ENCODE measurements around the gene POU6F2. TPM values are rescaled to one million over a fixed set of nuclear protein-coding genes. Genes with fewer than 3 reads are reported as not detected.
"Not testable (repeated sequence)": the region's sequence is repeated elsewhere in the genome, so short reads cannot be mapped to it uniquely, and the experiment has no call there.

The POU6F2 gene, protein sequence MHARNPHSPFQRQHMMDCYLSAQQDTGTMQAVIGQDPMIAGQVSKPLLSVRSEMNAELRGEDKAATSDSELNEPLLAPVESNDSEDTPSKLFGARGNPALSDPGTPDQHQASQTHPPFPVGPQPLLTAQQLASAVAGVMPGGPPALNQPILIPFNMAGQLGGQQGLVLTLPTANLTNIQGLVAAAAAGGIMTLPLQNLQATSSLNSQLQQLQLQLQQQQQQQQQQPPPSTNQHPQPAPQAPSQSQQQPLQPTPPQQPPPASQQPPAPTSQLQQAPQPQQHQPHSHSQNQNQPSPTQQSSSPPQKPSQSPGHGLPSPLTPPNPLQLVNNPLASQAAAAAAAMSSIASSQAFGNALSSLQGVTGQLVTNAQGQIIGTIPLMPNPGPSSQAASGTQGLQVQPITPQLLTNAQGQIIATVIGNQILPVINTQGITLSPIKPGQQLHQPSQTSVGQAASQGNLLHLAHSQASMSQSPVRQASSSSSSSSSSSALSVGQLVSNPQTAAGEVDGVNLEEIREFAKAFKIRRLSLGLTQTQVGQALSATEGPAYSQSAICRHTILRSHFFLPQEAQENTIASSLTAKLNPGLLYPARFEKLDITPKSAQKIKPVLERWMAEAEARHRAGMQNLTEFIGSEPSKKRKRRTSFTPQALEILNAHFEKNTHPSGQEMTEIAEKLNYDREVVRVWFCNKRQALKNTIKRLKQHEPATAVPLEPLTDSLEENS
- not detected for total RNA-seq

DNA sequence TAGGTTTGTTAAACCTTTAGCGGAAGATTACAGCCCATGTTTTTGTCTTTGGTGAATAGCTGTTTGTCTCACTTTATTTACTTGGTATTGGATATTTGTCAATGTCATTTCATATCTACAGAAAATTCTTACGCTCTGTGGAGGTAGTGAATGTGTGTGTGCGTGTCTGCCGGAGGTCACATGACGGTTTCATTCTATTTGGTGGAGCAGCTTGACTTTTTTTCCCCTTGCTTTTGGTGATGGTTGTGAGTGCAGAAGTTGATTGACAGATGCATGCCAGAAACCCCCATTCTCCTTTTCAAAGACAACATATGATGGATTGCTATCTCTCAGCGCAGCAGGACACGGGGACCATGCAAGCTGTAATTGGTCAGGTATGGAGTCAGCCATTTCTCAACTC, at the start of gene POU6F2:
Gene POU6F2 (plus strand): TSS at position 225 of the 400 bp plus-strand sequence. CDS start 45 bp downstream, at position 270.
- CTCF ChIA-PET, result no interaction called here
- POLR2A ChIA-PET, result no interaction called here

DNA sequence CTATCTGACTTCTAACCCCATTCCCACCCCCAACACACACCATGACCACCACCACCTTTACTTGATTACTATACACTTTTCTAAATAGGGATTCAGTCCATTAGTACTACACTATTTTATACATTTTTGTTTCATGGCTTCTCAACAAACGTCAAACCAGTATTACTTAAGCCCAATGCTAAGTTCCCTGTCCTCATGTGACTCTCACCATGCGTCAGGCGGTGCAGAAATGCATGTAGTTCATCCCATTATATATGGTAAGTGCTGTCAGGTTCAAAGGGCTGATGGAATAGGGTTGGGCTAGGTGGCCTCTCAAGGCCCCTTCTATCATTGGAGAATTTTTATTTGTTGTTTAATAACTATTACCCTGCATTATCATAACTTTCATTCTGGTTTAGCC, 49.2 kb upstream of the POU6F2 start:
- POLR2A ChIA-PET, result no interaction called here
- CTCF ChIA-PET, result no interaction called here

DNA sequence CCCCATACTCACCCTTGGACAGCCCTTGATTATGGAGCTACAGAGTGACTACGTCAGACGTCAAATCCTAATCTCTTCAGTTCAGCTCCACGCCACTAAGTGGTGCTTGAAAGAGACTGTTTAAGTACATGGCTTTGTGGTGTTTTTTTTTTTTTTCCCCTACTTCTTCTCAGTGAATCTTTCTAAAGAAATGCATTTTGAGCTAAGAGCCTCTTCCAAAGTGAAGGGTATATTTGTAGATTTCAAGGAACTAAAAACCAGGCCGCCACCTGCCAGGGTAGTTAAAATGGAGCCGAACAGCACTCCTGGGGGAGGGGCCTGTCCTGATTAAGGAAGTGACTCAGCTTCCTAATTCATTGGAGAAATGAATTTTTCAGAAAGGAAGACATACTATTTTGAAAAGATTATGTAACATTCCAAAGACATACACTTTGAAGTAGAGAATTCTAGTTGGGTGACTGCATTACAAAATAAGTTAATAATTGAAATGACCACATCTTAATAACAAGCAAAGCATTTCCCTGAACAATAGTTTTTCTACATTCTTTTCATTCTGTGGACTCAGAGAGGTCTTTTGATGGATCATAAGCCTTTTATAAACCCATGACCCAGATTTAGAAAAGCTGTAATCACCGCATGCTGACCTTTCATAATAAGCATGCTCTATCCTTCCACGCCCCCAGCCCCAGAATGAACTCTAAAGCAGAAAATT, 48.1 kb upstream of the POU6F2 start:
- POLR2A ChIA-PET, result no interaction called here
- CTCF ChIA-PET, result no interaction called here

DNA sequence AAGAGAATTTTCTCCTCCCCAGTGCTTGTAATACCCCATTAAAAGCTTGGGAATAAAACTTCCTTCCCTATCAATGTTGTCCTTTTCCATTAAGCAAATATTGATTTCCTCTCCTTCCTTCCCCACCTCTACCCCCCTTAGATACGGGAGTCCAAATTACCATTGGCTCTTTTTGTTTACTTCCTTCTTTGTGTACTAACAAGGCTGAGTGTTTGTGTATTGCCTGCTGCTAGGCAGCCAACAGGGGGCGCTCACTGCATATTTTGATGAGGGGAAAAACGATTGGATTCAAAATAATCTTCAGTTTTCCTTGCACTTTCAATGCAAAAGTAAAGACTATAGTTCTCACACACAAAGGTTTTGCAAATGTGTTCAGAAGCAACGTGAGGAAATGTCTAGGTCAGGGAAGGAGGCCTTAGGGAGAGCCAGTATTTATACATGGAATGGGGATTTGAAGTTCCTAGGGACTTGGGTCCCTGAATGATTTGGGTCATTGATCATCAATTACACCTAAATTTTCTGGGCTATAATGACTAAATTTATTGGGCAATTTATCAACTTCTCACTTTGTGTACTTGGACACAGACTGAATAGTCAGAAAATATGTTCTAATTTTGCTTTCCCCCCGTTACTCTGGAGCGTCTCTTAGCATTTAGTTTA, 45.1 kb upstream of the POU6F2 start:
- CTCF ChIA-PET, result interaction anchor here (0.6 kb wide), 1 partner anchor 18 kb away, joined by 3 read pairs; no protein-coding TSS in a partner anchor
- POLR2A ChIA-PET, result no interaction called here

DNA sequence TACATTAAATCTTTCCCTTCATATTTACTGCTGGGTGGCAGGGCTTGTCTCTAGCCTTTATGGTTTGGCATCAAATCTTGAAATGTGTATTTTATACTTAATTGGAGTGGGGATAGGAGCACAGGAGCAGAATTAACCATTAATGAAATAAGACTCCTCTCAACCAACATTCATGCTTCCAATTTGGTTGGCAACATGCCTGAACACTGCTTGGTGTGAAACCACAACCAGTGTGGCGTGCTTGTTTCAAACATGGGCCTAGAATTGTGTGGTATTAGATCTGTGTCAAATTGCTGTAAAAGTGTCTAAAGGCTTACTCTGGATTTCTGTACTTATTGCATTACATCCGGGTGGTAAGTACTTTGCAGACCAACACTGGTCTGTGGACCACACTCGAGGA, 43.7 kb upstream of the POU6F2 start:
- ChIA-PET CTCF (no interaction called here), POLR2A (no interaction called here)

DNA sequence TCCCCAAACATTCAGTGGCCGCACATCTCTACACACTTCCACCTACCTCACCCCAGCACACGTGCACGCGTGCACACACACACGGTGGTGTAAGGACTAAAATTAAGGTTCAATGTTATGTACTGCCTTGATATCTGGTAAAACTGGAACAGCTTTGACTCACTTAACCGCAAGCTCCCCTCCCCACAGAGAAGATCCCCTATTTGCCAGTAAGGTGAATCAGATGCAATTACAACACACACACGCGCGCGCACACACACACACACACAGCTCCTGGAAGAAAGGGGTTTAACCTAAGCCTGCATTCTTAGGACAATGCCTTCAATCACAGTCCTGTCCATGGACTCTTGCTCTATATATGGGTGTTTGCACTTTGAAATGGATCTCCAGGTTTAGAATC, 43.2 kb upstream of the POU6F2 start:
- POLR2A ChIA-PET, result no interaction called here
- CTCF ChIA-PET, result no interaction called here

DNA sequence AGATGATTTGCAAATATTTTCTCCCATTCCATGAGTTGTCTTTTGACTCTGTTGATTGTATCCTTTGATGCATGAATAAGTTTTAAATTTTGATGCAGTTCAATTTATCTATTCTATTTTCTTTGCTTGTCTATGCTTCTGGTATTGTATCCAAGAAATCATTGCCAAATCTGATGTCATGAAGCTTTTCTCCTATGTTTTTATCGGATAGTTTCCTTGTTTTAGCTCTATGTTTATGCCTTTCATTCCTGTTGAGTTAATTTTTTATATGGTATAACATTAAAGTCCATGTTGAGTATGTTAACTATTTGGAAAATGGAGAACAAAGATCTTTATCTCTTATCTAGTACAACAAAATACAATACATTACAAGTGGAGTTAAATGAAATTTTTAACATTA, 41.1 kb upstream of the POU6F2 start:
- POLR2A ChIA-PET, result no interaction called here

DNA sequence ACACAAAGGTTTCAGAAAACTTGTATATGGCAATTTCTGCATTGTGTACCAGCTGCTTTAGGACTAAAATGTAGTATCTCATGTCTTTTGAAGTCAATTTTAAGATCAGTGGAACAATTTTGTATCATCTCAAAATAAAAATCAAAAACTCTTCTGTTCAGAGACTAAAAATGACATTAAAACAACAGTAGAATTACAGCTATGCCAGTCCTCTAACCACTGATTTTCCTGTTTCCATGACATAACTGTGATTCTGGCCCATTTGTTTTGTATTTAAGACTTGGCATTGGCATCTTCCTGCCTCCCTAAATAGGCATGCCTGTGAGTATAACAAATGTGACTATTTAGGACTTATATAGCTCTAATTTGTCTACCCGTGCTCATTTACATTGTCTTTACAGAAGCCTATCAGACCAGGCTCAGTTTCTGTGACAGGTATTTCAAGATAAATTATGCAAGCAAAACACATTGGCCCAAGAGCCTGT, 39.7 kb upstream of the POU6F2 start:
- POLR2A ChIA-PET, result no interaction called here
- CTCF ChIA-PET, result no interaction called here

More for the DNA sequence above, 41.1 kb upstream of the POU6F2 start:
- CTCF ChIA-PET, result no interaction called here

DNA sequence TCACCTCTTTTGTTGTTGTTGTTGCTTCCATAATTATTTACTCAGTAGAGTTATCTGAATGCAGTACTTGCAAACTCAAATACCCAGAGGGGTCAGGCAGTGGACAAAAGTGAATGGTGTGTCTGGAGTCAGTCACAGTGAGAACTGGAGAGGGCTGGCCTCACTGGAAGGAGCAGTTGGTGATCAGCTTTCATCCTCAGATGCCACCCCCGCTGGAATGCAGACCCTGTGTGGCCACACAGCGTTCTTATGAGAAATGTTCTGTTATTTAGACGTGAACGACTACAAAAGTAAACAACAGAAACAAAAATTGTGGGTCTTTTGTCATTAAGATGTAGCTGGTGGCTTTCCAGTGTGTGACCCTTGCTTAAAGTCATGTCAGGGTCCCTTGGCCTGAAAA, 39.1 kb upstream of the POU6F2 start:
- POLR2A ChIA-PET, result no interaction called here
- CTCF ChIA-PET, result no interaction called here

DNA sequence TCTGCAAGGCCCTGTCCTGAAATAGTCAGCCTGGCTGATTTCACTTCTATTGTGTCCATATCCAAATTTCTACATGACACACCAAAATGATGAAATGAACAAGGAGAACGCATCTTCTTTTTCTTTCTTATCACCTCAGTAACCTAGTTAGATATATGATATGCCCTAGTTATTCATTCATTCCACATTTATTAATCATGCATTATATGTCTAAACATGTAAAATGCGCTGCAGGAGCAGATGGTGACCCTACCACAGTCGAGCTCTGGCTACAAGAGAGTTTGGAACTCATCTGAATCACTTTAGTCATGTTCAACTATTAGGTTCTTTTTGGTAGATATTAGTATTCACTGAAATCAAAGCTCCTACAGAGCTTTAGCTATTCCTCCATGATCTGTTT, 36.9 kb upstream of the POU6F2 start:
- ChIA-PET CTCF (no interaction called here), POLR2A (no interaction called here)

DNA sequence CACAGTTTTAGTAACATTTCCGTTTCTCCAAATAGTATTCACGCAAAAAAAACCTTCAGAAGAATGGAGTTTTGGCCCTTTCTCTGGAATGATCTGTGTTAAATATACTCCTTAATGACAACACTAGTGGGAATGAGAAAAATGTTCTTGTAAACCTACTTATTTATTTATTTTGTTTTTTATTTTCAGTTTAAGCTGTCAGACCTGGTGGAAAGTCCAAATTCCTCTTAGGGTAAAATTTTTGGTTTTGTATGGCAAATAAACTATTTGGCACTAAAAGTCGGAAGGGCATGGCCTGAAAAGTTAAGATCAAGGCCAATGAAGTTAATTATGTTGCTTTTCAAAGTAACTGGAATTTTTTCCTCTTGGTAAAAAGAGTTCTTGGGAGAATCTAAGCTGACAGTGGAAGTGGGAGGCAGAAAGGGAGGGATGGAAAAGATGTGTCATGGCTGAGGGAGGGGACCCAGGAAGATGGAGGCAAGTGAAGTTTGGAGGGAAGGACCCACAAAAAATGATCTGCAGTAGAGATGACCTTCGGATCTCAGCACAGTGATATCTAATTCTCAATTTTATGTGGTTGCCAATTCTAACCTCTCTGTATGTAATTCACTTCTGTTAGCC, 35.2 kb upstream of the POU6F2 start:
- ChIA-PET POLR2A (no interaction called here), CTCF (no interaction called here)

DNA sequence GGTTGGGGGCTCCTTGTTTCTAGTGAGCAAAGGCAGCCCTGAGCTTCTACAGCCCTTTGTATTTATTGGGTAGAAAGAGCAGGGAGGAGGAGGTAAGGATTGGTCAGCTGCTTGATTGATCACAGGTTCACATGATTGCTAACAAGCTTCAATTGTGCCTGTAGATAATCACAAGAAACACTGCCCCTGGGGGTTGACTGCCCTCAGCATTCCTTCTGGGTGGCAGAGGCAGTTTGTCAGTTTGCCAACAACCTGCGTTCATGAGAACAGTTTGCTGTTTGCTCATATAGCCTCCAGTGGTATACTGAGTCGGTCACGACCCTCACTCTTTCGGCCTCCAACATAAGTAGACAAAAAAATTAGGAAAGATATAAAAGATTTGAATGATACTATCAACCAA, 30.2 kb upstream of the POU6F2 start:
- POLR2A ChIA-PET, CTCF ChIA-PET: not testable (repeated sequence)

DNA sequence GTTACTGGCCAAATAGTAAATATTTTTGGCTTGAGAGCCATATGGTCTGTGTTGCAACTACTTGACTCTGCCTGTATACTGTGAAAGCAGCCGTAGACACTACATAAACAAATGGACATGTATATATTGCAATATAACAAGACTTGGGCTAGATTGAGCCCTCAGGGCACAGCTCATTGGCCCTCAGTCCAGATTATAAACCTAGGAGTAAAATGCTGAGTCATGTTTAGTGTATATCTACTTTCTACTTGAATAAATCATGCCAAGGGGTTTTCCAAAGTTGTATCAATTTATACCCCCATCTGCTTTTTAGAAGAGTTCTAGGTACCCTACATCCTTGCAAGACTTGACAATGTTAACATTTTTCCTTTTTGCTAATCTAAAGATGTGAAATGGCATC, 27.4 kb upstream of the POU6F2 start:
- POLR2A ChIA-PET, result no interaction called here
- CTCF ChIA-PET, result no interaction called here

DNA sequence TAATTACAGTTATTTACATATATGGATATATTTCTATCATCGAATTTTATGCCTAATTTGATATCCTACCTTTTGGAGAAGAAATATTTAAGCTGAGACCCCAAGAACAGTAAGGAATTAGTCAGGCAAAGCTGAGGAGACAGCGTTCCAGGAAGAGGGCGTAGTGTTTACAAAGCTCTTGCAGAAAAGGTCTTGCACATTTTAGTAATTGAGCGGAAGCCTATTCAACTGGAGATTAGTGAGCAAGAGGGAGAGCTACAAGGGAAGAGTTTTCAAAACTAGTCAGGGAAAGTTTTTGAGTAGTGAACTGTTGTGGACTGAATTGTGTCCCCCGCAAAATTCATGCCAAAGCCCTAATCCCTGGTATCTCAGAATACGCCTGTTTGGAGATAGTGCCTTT, 26.5 kb upstream of the POU6F2 start:
- ChIA-PET CTCF (interaction anchor here (0.5 kb wide), 1 partner anchor 16 kb away, joined by 3 read pairs; no protein-coding TSS in a partner anchor), POLR2A (no interaction called here)

DNA sequence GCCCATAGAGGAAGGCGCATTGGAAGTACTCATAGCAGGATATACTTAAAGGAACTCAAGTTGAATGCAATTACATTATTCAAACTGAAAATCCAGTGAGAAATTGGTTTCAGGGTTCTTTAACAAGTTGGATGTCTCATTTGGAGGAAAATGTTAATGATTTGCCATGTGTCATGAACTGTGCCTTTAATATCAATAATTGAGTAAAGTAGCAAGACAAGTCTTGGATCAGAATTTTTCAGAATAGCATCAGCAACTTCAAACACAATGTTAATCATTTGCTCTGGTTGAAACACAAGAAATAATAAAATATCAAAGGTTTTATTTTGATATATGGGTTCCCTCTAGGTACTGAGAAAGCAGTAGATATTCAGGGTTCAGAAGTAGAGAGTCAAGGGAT, 24.5 kb upstream of the POU6F2 start:
- CTCF ChIA-PET, result no interaction called here

DNA sequence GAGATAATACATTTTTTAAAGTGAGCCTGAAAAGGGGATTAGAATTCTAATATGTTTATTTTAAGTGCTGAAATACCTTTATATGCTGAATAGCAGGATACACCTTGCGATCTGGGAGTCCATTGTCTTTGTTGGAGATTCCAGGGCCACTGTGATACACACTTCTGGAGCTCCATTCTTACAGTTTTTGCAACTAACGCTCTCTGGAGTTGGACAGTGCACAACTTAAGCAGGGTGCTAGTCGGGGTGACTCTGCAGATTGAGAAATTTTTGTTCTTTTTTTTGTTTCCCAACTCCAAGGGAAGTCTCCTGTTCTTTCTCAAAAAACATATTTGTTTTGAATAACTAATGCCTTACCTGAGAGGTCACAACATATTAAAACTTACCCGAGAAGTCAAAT, 23.7 kb upstream of the POU6F2 start:
- POLR2A ChIA-PET, result no interaction called here
- CTCF ChIA-PET, result no interaction called here

More for the DNA sequence above, 24.5 kb upstream of the POU6F2 start:
- POLR2A ChIA-PET, result no interaction called here

DNA sequence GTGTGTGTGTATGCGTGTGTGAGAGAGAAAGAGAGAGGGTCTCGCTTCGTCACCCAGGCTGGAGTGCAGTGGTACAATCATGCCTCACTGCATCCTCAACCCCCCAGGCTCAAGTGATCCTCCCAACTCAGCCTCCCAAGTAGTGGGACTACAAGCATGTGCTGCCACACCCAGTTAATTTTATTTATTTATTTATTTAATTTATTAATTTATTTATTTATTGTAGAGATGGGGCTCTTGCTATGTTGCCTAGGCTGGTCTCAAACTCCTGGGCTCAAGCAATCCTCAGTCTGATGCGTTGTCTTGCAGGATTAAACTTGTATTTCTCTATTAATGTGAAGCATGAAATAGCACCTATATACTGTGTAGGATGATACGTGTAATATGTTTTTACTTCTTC, 21.8 kb upstream of the POU6F2 start:
- ChIA-PET POLR2A (no interaction called here), CTCF (no interaction called here)

DNA sequence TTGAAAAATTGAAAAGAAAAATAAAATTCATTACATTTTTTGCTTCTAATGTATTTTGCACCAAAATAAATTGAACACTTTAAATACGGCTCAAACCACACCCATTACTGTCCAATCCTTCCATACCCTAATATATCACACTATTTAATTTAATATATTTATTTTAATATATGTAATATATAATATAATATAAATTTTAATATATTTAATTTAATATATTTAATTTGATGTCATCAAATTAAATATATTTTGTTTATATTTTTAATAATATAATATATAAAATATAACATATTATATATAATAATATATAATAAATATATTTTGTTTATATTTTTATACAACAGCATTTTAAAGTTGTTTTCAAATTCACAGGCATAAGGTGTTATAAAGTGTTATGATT, 15.7 kb upstream of the POU6F2 start:
- ChIA-PET CTCF (no interaction called here), POLR2A (no interaction called here)

DNA sequence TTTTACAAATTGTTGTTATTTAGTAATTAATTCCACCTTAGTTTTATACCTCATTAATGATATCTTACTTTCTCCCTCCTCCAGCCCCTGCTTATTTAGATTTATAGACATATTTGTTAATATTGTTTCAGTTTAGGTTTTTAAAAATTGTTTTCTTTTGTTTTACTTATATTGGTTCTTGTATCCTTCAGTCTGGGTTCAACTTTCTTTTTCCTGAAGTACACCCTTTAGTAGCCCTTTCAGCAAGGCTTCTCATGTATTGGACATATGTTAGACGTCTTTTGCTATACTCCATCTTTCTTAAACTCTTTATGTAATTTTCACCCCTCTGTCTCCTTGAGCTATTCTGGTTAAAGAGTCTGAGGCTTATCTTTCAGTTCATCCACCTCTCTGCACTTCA, 12.8 kb upstream of the POU6F2 start:
- POLR2A ChIA-PET, result no interaction called here
- CTCF ChIA-PET, result no interaction called here

DNA sequence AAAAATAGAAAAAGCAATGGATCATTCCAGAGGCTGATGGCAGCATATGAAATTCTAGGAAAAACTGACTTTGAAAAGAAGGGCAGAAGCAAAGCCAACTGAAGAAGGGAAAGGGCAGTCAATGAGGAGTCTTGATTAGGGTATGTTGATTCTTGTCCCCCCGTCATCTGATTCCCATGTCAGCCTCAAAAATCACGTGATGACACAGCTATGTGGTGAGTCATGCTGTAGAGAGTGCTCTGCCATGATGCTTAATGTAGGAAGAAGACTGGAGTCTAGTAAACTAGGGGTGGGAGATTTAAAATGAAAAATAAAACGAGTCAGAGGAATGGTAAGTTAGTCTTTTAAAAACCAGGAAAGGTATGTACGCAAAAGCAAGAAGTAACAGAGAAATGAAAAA, 3.9 kb upstream of the POU6F2 start:
- POLR2A ChIA-PET, result no interaction called here
- CTCF ChIA-PET, result no interaction called here
